ENCODE data around the gene FARSA. TPM values are rescaled to one million over a fixed set of nuclear protein-coding genes. Genes with fewer than 3 reads are reported as not detected.

FARSA gene
- total and polyA plus RNA-seq, 2 donors (not counting 1 experiment from before 2014, with no cell fraction given), result 26.4 to 50.1 TPM

DNA sequence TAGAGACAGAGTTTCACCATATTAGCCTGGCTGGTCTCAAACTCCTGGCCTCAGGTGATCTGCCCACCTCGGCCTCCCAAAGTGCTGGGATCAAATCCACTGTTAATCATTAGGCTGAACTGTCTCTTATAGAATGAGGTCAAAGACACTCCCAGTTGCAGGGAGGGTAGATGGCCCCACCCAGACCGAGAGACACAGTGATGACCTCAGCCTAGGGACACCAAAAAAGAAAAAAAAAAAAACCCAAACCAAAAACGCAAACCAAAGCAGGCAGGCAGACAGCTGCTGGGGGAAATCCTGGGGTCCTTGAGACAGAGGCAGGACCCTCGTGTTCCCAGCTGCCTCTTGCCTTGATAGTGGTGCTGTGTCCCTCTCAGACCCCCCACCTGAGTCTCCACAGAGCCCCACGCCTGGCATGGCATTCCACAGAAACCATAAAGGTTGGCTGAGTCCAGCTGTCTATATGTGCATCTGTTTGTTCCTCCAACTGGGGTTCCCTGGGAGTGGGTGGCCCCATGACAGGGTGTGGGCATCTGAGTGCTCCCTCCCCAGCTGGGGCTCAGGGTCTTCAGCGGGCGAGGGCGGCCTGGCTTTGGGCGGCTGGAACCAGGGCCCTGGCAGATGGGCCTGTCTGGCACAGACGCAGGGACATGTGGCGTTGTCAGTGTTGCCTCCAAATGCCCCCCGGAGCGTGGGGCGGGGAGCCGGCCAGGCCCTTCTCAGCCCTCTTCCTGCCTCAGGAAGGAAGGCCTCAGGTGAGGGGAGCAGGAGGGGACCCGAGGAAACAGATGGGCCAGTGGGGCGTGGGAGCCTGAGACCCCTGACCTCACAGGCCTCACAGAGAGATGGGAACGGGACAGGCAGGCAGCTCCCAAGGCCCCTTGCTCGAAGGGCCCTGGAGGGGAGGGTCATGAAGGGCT, 41.0 kb upstream of the FARSA start:
- no peaks in the 10 kb centered on the region for H3K9me3 Mint-ChIP-seq (ENCODE audit: insufficient read depth)
- ATAC-seq (ENCODE audit: low read depth) (no peak), DNase-seq (no peak)
- Histone ChIP-seq H2AFZ (ENCODE audit: insufficient read depth, low read depth, low read length, poor library complexity, severe bottlenecking) (no peak overlapping the region), H4K20me1 (ENCODE audit: control insufficient read depth, insufficient read depth, low read length, poor library complexity, severe bottlenecking) (no peaks in the 10 kb centered on the region), H3K27ac (ENCODE audit: low read length in 2 of 2) (no peak overlapping the region), H3K4me3 (ENCODE audit: control extremely low read depth in 1 of 5, extremely low read depth in 1 of 5, insufficient read depth in 1 of 5, low read depth in 2 of 5, low read length in 4 of 5) (no peak overlapping the region), H3K4me1 (ENCODE audit: control insufficient read depth in 2 of 2, insufficient read depth in 2 of 2, low read length in 2 of 2) (peaks cover 0 to 5% of the 10 kb centered on the region in 2 donors), H3K27me3 (replicated peaks in 1 of 4; ENCODE audit: control extremely low read depth in 1 of 4, control insufficient read depth in 3 of 4, insufficient read depth in 4 of 4, low read length in 3 of 4) (peaks cover 0 to 14% (median 1%) of the 10 kb centered on the region in 4 experiments), H3K9me3 (ENCODE audit: control extremely low read depth in 1 of 3, control insufficient read depth in 2 of 3, insufficient read depth in 1 of 3, low read length in 2 of 3) (no peaks in the 10 kb centered on the region), H3K9ac (ENCODE audit: low read length) (no peak overlapping the region), H3K79me2 (ENCODE audit: control insufficient read depth, insufficient read depth, low read length) (no peaks in the 10 kb centered on the region), H3K4me2 (replicated peaks; ENCODE audit: low read depth, low read length, poor library complexity, severe bottlenecking) (no peak overlapping the region), H3K36me3 (replicated peaks in 1 of 2; ENCODE audit: control extremely low read depth in 1 of 2, control insufficient read depth in 1 of 2, extremely low read depth in 1 of 2, insufficient read depth in 2 of 2, low read length in 1 of 2) (no peaks in the 10 kb centered on the region)
- intact Hi-C loops (cut with micrococcal nuclease), result loop anchor here (5.0 to 10.0 kb wide), 2 partner anchors 220 to 458 kb away; no protein-coding TSS in a partner anchor
- 58% methylated on average over 18 of the region's 19 CpGs for WGBS (ENCODE audit: insufficient coverage)
- ChIA-PET CTCF (interaction anchor here (0.7 to 12.5 kb wide), 4 partner anchors 9 to 119 kb away, joined by 4 to 285 read pairs (median 85); no protein-coding TSS in a partner anchor), POLR2A (interaction anchor here (0.9 kb wide), 1 partner anchor 120 kb away, joined by 3 read pairs; no protein-coding TSS in a partner anchor)
- no peak overlapping the region for H3K27ac Mint-ChIP-seq
- H3K4me3 Mint-ChIP-seq, result no peak overlapping the region
- H3K27me3 Mint-ChIP-seq, result peaks cover 12% of the 10 kb centered on the region
- TF ChIP-seq EZH2 (IDR thresholded peaks at IDR 0.05; ENCODE audit: borderline replicate concordance, insufficient read depth, low read depth, low read length, poor library complexity, severe bottlenecking) (no peak), CTCF (IDR thresholded peaks at IDR 0.05) (no peak)
- H3K4me1 Mint-ChIP-seq, result peaks cover 6% of the 10 kb centered on the region

Data from B cell (primary cell).